ENCODE data around the gene SPTBN1. TPM values are rescaled to one million over a fixed set of nuclear protein-coding genes. Genes with fewer than 3 reads are reported as not detected.

Gene SPTBN1
- total RNA-seq, 4 donors from 2014 or later, result 189 to 423 (median 341) TPM

DNA sequence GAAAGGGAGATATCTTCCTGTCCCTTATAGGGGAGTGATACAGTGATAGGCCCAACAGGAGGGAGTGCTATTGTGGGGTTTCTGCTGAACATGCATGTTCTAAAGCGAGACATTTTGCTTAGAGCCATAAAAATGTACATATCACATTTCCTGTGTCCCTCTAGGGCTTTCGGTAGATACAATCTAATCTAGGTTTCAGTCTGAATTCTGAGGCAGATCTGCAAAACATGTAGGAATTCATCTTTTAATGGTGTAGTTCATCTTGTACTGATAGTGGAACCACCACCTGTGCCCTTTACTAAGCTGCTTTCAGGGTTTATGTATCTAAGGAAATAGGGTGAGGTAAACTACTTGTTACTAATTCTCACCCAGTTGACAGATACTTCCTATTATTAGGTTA lies 73.8 kb downstream of the SPTBN1 start:
- Histone ChIP-seq H3K27me3 (no peaks in the 10 kb centered on the region), H3K9me3 (no peaks in the 10 kb centered on the region), H3K36me3 (no peaks in the 10 kb centered on the region), H3K4me3 (no peak overlapping the region), H3K27ac (no peak overlapping the region), H3K4me1 (peaks cover 0 to 8% of the 10 kb centered on the region in 2 donors)
- intact Hi-C loops (cut with DNase I; ENCODE audit: low total_unique reads), result loop anchor here (10.0 kb wide), 1 partner anchor 175 kb away; no protein-coding TSS in a partner anchor
- TF ChIP-seq POLR2A (IDR thresholded peaks at IDR 0.05) (no peak), CTCF (IDR thresholded peaks at IDR 0.05) (no peak)
- no peak for DNase-seq

DNA sequence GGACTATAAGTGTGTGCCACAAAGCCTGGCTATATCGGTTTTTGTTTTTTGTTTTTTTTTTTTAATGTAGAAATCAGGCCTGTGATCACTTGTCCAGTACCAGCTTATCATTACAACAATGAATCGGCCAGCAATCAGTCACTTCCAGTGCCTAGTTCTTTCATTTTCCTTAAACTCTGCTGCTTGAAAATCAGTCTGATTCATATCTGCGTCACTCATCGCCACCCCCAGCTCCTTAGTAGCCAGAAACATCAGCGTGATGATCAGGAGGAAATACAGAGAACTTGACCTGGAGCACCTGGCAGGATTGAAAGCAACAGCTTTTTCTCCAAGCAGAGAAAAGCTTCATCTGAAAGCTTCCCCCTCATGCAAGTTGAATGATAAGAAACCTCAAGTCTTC lies 75.4 kb downstream of the SPTBN1 start:
- Histone ChIP-seq H3K4me1 (peaks cover 0 to 8% of the 10 kb centered on the region in 2 donors), H3K36me3 (no peaks in the 10 kb centered on the region), H3K4me3 (no peak overlapping the region), H3K27ac (peak overlapping the region; percentile 6 to 16), H3K9me3 (no peaks in the 10 kb centered on the region), H3K27me3 (no peaks in the 10 kb centered on the region)
- DNase-seq, result no peak
- no peak for TF ChIP-seq POLR2A (IDR thresholded peaks at IDR 0.05)
- intact Hi-C loops (cut with DNase I; ENCODE audit: low total_unique reads), result no loop called here

GRCh38 chr2:54534221-54534620 lies 78.1 kb downstream of the SPTBN1 start:
- H3K27ac ChIP-seq, result no peak overlapping the region
- peaks cover 0 to 8% of the 10 kb centered on the region in 2 donors for H3K4me1 ChIP-seq

DNA sequence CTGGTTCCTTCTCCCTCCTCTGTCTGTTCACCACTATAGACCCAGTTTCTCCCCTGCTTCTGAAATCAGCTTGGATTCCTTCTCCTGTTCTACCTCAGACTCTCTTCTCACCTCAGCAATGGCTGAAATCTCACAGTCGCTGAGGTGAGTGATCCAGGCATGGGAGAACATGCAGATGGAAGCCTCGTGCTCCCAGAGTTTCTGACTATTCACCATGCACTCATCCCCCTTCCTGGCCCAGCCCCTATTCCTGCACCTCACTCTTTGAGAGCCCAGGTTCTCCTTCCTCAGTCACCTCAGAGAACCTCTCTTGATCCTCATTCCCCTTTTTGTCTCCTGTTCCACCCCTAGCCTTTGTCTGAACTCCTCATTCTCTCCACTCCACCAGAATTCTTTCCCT lies 78.5 kb downstream of the SPTBN1 start:
- H3K4me3 ChIP-seq, result no peak overlapping the region
- no peaks in the 10 kb centered on the region for H3K27me3 ChIP-seq
- H3K27ac ChIP-seq, result no peak overlapping the region
- intact Hi-C loops (cut with DNase I; ENCODE audit: low total_unique reads), result no loop called here
- H3K36me3 ChIP-seq, result no peaks in the 10 kb centered on the region
- no peaks in the 10 kb centered on the region for H3K9me3 ChIP-seq
- TF ChIP-seq POLR2A (IDR thresholded peaks at IDR 0.05), result no peak
- TF ChIP-seq CTCF (IDR thresholded peaks at IDR 0.05), result no peak
- H3K4me1 ChIP-seq, result peaks cover 0 to 8% of the 10 kb centered on the region in 2 donors
- no peak for DNase-seq

More at GRCh38 chr2:54534221-54534620, 78.1 kb downstream of the SPTBN1 start:
- intact Hi-C loops (cut with DNase I; ENCODE audit: low total_unique reads), result no loop called here
- no peaks in the 10 kb centered on the region for H3K27me3 ChIP-seq
- TF ChIP-seq CTCF (IDR thresholded peaks at IDR 0.05) (no peak), POLR2A (IDR thresholded peaks at IDR 0.05) (no peak)
- no peaks in the 10 kb centered on the region for H3K9me3 ChIP-seq
- H3K36me3 ChIP-seq, result no peaks in the 10 kb centered on the region
- DNase-seq, result no peak
- H3K4me3 ChIP-seq, result no peak overlapping the region

DNA sequence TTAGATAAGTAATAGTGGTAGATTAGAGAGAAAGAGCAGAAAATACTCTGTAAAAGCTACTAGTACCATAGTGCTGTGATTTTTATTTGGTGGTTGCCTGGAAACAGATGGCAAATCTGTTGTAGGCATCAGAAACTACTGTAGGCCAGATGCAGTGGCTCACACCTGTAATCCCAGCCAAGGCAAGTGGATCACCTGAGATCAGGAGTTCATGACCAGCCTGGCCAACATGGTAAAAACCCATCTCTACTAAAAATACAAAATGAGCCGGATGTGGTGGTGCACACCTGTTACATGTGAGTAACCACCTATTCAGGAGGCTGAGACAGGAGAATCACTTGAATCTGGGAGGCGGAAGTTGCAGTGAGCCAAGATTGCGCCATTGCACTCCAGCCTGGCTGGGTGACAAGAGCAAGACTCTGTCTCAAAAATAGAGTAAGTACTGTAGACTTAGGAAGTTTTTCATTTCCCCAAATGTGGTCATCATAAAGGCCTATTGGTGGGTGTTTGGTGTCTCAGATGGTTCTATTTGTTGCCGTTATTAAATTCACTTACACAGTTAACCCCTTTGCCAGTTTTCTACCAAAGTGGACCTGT lies 79.6 kb downstream of the SPTBN1 start:
- Histone ChIP-seq H3K4me1 (peaks cover 0 to 8% of the 10 kb centered on the region in 2 donors), H3K36me3 (no peaks in the 10 kb centered on the region), H3K4me3 (no peak overlapping the region), H3K27ac (no peak overlapping the region), H3K27me3 (no peaks in the 10 kb centered on the region), H3K9me3 (no peaks in the 10 kb centered on the region)
- no peak for TF ChIP-seq POLR2A (IDR thresholded peaks at IDR 0.05)
- no peak for TF ChIP-seq CTCF (IDR thresholded peaks at IDR 0.05)
- intact Hi-C loops (cut with DNase I; ENCODE audit: low total_unique reads), result no loop called here
- DNase-seq, result no peak

All from uterus (tissue), 4 donors.